ENCODE measurements around the gene TAF6. TPM values are rescaled to one million over a fixed set of nuclear protein-coding genes. Genes with fewer than 3 reads are reported as not detected.
A peak's percentile ranks its signal among the peaks of the same experiment; 100 is the strongest.

Gene TAF6
- total and polyA plus RNA-seq, 9 of the 15 experiments (the other 6 are each of a cell fraction or from before 2014, with no cell fraction given): 0.78 to 78.7 (median 21.3) TPM

DNA sequence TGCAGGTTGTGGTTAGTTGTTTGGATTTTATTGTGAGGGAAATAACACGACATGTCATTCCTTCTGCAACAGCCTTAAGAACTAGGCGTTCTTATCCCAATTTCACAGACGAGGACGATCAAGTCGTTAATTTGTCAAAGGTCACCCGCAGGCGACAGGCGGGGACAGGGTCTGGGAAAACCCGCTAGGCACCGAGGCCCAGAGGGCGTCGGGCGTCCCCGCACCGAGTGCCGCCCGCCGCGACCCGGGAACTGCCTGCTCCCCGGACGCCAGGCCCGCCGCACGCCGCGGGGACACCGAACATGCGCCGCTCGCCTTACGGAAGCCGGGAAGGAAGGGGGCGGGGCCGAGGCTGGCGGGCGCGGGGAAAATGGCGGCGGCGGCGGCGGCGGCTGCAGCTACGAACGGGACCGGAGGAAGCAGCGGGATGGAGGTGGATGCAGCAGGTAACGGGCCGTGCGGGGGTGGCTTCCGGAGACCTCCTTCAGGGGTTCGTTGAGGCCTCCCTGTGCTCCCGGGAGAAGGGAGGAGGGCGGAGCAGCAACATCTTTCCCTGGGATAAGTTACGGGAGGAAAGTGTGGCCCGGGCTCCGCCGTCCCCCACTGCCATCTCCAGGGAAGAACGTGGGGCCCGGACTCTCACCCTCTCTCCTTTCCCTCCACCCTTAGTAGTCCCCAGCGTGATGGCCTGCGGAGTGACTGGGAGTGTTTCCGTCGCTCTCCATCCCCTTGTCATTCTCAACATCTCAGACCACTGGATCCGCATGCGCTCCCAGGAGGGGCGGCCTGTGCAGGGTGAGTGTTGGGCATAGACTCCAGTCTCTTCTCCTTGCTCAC, 30.3 kb downstream of the TAF6 start, which contains the start of gene COPS6 (continued):
- TF ChIP-seq RBM34 (IDR thresholded peaks at IDR 0.05; ENCODE audit: borderline replicate concordance, insufficient read depth, low read length) (no peak), PHB2 (IDR thresholded peaks at IDR 0.05; ENCODE audit: low read depth) (no peak), ZKSCAN1 (IDR thresholded peaks at IDR 0.05; ENCODE audit: low read depth, low read length) (peak; percentile 39), SMARCB1 (IDR thresholded peaks at IDR 0.05; ENCODE audit: insufficient read length, low read depth) (no peak), POLR2B (IDR thresholded peaks at IDR 0.05; ENCODE audit: low read depth, partially characterized antibody) (peak; percentile 79), HMG20A (CRISPR knock-in tag; conservative IDR thresholded peaks at IDR 0.05) (no peak), PRMT5 (CRISPR knock-in tag; IDR thresholded peaks at IDR 0.05) (peak; percentile 62), EP400 (IDR thresholded peaks at IDR 0.05) (peak; percentile 88), RB1 (IDR thresholded peaks at IDR 0.05; ENCODE audit: low read depth) (peak; percentile 97), NFE2 (IDR thresholded peaks at IDR 0.05; ENCODE audit: low read depth) (peak; percentile 18; the same call in 1 of the 2 replicates), STAT5B (CRISPR knock-in tag; IDR thresholded peaks at IDR 0.05) (no peak), MTF1 (CRISPR knock-in tag; IDR thresholded peaks at IDR 0.05; ENCODE audit: borderline replicate concordance) (0 out of 2 replicates have a peak, but pooled peaks have one; percentile 41), BRCA1 (IDR thresholded peaks at IDR 0.05) (no peak), BRCA1 (CRISPR knock-in tag; IDR thresholded peaks at IDR 0.05) (no peak), ZFP1 (CRISPR knock-in tag; IDR thresholded peaks at IDR 0.05) (no peak), POLR2AphosphoS5 (IDR thresholded peaks at IDR 0.05; ENCODE audit: control insufficient read depth, insufficient read depth, low read depth, low read length) (peak; percentile 73), ILF3 (IDR thresholded peaks at IDR 0.05; ENCODE audit: borderline replicate concordance) (peak; percentile 32; the same call in 1 of the 2 replicates), PYGO2 (tag; IDR thresholded peaks at IDR 0.05) (no peak), ARNT (IDR thresholded peaks at IDR 0.05) (no peak)
- TF ChIP-seq, protein P1, sequence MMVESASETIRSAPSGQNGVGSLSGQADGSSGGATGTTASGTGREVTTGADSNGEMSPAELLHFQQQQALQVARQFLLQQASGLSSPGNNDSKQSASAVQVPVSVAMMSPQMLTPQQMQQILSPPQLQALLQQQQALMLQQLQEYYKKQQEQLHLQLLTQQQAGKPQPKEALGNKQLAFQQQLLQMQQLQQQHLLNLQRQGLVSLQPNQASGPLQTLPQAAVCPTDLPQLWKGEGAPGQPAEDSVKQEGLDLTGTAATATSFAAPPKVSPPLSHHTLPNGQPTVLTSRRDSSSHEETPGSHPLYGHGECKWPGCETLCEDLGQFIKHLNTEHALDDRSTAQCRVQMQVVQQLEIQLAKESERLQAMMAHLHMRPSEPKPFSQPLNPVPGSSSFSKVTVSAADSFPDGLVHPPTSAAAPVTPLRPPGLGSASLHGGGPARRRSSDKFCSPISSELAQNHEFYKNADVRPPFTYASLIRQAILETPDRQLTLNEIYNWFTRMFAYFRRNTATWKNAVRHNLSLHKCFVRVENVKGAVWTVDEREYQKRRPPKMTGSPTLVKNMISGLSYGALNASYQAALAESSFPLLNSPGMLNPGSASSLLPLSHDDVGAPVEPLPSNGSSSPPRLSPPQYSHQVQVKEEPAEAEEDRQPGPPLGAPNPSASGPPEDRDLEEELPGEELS (CRISPR knock-in tag; IDR thresholded peaks at IDR 0.05; ENCODE audit: borderline replicate concordance): peak; percentile 99
- TF ChIP-seq, protein P2, sequence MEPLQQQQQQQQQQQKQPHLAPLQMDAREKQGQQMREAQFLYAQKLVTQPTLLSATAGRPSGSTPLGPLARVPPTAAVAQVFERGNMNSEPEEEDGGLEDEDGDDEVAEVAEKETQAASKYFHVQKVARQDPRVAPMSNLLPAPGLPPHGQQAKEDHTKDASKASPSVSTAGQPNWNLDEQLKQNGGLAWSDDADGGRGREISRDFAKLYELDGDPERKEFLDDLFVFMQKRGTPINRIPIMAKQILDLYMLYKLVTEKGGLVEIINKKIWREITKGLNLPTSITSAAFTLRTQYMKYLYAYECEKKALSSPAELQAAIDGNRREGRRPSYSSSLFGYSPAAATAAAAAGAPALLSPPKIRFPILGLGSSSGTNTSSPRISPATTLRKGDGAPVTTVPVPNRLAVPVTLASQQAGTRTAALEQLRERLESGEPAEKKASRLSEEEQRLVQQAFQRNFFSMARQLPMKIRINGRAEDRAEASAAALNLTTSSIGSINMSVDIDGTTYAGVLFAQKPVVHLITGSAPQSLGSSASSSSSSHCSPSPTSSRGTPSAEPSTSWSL (CRISPR knock-in tag; IDR thresholded peaks at IDR 0.05; ENCODE audit: borderline replicate concordance): no peak

Data from K562 (cell line).